NCI-H1694 (cell line): ENCODE results near the gene RAB44.

Experiments
- DNase-seq: peaks from one replicate; lab custom pipeline; 2025; lab: John Stamatoyannopoulos, UW

The RAB44 gene

DNA sequence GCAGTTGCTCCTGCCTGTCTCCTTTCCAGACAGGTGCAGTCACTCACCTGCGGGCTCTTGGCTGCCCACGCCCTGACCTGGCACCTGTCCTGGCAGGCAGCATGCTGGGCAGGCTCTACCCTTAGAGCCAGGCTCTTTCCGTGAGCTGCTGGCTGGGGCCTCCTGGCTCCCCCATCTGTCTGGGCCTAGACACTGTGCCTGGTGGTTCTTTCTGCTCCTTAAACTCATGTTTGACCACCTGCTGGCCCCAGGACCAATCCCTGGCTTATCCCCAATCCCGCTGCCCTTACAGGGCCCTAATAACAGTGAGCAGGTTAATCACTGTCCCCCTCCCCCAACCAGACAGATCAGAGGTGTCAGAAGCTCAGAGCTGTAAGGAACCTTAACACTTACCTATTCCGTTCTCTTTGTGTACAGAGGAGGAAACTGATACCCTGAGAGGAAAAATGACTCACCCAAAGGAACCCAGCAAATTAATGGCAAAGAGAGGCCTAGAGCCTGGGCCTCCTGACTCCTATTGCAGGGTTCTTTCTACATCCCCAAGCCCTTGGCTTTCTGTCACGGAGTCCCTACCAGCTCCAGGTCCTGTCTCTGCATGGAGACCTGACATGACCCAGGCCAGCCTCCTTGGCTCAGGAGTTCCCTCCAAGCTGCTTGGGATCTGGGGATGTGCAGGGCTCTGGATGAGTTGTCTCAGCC, 54.7 kb downstream of the RAB44 start:
- DNase-seq = no peak

DNA sequence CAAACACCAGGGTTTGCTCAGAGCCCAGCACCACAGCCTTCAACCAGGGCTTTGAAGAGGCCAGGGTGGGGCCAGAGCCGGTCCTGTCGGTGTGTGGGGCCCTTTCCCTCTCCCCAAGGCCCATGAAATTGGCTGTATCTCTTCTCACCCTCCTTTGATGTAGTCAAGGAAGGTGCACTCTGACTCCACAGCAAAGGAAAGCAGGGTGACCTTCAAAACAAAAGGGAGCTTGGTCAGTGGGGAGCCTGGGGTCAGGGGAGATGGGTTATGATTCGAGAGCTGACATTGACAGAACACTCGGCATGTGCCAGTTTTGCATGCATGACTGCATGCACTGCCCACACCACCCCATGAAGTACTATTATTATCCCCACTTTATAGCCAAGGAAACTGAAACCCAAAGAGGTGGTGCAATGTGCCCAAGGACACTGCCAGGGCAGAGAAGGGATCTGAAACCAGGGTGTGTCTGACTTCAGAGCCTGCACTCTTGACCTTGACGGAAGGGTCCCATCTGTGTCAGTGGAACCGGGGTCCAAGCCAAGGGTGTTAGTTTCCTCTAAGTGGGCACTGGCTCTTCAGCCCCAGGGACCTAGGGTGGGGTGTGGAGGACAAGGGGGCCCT, 55.4 kb downstream of the RAB44 start:
- DNase-seq = no peak

DNA sequence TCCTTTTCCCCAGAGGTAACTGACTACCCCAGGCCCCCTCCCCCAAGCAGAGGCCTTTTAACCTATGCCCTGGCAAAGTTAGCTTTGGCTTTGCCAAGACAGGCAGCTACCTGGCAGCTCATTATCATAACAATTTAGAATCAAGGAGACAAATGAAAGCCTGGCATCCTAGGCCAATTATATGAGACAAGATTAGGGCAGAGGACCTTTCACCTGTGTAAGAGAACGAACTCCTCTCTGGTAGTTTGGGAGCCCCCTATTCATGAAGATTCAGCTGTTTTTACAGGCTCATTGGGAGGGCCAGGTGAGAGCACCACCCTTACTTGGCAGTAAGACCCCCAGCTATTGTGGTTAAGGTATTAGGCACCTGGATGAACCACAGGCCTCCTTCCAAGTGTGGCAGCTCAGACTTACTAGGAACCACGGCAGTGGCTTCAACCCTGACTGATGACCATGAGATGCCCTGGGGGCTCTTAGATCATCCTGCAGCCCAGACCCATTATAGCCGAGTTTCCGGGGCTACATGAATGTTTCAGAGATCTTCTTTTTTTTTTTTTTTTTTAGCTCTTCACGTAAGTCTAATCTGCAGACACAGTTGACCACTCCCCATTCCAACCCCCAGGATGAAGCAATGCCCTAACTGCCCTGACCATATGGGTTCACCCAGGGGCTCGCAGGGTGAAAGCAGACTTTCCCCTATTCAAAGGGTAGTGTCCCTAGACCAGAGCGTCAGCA, 56.2 kb downstream of the RAB44 start:
- DNase-seq = no peak

DNA sequence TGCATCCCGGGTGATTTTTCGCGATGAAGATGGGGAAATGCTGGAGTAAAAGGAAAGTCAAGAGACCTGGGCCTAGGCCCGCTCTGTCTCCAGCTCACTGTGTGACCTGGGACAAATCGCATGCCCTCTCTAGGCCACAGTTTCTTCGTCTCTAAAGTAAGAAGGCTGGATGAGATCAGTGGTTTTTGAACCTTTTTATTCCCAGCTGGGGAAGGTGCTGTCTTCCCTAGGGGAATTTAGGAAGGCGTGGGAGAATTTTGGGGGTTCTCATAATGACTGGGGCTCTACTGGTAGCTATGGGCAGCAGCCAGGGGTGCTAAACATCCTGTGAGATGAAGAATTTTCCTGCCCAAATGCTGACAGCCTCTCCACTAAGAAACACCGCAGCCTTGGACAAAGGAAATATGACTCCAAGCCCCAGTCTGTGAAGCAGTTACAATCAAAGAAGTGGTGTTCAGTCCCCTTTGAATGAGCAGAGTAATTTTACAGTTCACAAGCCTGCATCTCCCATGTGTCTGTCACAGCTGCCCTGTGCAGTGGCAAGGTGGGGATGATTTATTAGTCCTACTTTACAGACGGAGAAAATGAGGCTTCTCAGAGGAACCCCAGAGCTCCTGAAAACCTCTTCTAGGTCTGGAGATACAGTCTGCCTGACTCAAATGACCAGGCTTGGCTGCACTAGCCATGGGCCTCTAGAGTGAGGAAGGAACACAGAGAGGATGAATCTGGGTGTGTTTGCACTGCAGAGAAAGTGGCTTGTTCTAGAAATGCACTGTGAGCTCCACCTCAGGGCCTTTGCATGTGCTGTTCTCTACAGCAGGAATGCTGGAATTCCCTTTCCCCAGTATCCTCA, 57.2 kb downstream of the RAB44 start:
- no peak for DNase-seq

DNA sequence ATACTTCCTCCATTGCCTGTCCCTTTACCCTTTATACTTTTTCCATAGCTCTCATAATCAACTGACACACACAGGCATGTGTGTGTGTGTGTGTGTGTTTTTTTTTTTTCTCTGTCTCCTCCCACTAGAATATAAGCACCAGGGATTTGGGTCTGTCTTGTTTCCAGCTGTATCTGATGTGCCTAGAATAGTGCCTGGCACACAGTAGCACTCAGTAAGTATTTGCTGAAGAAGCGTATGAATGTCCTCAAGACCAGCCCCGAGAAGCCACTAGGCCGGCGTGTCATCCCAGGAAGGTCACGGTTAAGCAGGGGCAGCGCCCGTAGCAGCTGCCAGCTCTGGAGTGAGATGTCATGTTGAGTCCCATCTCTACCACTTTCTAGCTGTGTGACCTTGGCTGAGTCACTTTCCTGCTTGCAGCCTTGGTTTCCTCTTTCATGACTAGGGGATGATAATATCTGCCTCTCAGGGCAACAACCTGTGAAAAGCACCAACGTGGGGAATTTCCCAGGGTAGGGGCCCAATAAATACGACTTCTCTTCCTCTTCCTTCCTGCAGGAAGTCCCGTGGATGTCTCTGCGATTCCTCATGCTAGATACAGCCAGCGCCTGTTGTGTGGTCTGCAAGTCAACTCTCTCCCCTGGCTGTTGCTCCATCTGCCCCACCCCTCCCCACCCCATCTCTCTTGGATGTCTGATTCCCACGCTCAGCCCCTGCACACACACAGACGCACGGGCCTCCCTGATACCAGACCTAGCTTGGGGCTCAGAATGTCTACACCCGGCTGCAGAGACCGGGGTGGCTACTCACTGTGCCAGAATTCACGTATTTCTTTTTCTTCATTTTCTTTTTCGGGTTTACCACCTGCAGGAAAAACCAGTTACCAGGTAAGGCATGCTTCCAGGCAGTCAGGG, 58.1 kb downstream of the RAB44 start:
- DNase-seq = no peak

DNA sequence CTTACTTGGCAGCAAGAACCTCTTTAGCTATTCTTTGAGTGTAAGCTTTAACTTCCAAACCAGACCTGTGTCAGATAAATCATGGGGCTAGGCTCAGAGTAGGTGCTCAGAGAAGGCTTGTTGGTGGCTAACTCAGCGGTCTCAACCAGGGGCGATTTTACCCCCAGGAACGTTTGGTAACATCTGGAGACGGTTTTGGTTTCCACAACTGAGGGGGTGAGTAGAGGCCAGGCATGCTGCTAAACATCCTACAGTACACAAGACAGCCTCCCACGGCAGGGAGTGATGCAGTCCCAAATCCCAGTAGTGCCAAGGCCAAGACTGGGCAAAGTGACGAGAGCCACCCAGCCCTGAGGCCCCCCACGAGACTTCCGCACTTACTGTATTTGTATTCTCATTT, 59.2 kb downstream of the RAB44 start:
- no peak for DNase-seq

DNA sequence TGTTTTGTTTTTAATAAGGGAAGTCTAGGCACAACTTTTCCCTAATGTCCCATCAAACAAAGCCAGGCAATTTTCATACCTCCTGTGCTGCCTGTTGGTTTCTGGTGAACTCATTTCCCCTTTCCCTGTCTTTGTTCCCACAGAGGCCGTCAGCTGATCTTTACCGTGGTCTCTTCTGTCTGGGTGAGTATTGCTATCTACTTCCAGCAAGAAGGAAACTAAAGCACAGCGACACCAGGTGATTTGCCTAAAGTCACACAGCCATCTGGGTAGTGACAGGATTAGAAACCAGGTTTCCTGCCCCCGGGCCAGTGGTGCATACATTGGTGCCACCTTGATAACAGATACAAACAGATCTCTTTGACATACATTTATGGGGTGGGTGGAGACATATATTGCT, 59.6 kb downstream of the RAB44 start:
- DNase-seq = no peak

DNA sequence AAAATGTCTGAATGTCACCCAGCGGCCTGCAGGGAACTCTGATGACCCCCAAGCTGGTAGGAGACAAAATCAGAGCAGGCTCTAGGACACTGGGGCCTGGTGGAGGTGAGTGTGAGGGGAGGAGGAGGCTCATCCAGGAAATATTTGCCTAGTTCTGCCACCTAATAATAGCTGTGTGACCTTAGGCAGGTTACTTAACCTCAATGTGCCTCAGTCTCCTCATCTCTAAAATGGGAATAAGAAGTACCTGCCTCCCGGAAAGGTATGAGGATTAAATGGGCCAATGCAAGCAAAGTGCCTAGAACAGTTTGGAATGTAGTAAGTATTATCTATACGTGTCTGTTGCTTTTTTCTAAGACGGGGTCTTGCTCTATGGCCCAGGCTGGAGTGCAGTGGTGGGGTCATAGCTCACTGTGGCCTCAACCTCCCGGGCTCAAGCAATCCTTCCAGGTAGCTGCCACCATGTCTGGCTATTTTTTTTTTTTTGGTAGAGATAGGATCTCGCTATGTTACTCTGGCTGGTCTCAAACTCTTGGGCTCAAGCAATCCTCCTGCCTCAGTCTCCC, 60.4 kb downstream of the RAB44 start:
- DNase-seq = no peak

DNA sequence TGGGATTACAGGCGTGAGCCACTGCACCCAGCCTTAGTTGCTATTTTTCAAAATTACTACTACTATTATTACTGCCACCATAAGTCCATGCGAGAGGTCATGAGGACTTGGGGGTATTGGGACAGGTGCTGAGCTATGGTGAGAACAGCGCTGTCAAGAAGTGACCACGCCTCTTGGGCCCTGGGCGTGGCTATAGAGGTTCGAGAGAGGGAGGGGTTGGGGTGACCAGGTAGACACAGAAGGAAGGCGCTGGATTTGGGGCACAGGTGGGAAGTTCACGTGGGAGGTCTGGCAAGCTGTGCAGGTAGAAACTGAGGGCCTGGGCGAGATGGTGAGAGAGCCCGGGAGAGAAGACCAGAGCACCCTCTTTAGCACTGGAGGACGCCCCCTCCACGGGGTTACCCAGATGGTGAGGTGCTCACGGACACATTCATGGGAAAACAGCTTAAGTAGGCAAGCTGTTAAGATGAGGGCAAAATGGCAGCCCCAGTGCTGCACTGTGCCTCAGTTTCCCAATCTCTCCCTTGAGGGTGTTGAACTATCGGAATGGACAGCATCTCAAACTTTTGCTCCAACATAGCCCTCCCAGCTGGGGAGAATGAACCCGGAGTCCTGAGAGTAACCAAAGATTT, 61.0 kb downstream of the RAB44 start:
- no peak for DNase-seq

DNA sequence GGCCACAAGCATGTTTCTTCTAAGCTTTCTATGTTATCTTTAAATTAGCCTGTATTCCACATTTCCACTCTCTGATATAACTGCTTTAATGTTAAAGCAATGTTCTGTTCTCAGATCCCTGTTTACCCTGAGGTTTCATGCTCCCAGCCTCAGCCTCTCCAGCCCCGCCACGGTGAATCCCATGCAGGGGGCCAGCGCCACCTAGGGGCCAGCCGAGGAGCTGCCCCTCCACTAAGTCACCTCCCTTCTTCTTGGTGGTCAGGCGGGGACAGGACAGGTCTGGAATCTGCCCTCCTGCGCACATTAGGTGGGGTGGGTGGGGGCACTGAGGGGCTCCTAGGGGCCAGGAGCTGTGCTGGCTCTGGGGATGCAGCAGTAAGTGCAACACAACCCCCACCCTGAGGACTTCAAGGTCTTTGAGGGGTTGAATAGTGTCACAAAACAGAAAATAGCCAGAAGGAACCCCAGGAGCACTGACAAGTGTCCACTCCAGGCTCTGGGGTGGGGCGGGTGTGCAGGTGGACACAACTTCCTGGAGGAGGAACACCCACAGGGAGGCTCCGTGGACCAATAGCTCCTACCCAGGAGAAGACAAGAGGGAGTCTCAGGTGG, 61.6 kb downstream of the RAB44 start:
- peak; percentile 63 for DNase-seq

DNA sequence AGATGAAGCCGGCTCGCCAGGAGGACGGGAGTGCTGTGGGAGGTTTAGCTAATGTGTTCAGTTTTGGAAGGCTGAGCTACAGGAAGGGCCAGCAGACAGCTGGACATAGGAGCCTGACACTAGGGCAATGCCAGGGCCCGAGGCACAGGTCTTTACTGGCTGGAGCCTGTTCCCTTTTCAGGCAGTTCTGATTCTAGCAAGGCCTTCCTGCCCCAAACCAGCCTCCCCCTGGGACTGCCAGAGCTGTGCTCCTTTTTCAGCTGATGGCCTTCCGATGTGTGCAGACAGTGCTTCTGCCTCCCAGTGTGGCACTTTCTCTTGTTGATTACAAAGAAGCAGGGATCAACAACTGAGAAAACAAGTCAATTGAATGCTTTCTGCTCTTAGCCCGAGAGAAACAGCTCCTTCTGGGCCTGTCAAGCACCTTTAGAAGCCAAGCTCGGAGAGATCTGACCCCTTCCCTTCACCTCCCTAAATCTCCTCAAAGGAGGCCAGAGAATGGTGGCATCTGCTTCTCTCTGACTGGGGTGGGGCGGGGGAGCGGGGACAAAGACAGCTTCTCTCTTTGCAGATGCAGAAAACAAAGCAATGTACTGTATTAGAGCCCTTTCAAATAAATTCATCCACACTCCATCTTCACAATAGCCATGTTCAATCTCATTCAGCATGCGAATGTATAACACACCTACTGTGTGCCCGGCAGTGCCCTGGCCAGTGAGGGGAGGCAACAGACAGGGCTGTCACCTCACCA, 63.2 kb downstream of the RAB44 start:
- no peak for DNase-seq

DNA sequence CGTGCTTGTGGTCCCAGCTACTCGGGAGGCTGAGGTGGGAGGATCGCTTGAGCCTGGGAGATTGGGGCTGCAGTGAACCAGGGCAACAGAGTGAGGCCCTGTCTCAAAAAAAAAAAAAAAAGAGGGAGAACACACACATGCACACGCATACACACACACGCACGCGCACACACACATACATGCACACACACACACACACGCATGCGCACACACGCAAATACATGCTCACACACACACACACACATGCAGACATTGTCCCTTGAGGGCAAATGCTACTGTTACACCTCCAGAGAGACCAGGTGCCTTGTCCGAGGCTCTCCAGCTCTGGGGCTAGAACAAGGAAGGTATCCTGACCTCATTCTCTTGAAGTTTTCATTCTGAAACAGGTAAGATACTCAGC, 64.5 kb downstream of the RAB44 start:
- DNase-seq = no peak

DNA sequence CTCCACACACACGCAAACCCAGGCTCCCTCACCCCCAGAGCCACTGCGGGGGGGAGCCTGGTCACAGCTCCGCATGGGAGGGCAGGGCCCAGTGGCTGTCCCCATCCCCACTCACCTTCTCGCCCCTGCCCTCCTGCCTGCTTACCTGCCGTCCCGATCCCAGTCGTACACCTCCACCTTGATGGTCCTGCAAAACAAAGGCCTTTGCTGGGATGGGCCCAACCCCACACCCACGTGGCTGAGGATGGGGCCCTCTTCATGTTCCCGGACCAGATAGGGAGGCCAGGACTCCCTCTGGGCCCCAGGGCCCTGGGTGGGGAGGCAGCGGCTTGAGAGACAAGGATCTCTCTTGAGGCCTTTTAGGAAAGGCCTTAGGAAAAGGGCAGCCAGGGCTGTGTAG, 67.6 kb downstream of the RAB44 start:
- no peak for DNase-seq

DNA sequence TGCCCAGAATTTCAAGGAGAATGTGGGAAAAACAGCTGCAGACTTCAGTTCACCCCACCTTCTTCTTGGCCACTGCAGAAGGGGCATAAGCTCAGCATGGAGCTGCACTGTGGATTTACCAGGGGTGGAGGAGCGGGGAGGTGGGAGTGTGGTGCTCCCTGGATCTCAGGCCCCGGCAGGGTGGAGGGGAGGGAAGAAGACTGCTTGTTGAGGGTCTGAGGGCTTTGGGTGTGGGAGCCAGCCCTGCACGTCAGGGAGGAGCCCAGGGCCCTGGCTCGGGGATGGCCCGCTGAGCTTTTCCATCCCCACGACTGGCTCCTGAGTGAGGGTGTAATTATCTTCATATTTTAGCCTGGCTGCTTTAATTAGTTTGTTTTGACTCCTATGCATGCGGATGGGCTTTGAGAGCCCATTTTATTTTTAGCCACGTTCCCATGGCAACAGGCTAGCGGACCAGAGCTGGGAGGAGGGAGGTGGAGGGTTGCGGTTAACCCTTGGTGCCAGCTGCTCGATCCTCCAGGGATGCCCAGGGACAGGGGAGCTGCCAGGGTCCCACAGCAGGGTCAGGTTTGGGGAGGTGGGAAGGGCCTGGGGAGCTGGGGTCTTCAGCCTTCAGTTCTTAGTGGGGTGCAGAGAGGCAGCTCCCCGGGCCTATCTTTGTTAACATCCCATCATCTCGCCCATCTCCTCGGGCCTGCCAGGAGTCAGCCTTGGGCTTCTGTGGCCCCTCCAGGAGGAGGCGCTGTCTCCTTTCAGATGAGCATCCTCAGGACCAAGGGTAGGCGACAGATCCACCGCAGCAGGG, 68.2 kb downstream of the RAB44 start:
- peak; percentile 77 for DNase-seq

DNA sequence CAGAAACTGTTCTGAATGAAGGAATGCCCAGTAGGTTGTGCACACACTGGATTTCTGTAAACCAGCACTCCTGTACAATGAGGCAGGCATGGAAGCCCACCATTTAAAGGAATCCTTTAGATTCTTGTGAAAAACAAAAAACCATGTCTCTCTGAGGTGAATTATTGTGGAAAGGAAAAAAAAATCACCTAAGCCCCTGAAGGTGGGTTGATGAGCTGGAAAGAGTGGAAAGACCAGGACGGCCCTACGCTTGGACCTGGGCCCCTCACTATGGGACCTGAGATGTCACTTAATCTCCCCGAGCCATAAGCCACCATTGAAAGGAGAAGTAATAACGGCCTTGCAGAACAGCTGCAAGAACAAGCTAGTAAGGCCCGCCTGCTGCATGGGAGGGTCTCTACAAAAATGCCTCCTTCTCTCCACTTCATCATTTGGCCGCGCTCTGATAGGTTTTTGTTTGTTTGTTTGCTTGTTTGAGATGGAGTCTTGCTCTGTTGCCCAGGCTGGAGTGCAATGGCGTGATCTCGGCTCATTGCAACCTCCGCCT, 68.8 kb downstream of the RAB44 start:
- no peak for DNase-seq

DNA sequence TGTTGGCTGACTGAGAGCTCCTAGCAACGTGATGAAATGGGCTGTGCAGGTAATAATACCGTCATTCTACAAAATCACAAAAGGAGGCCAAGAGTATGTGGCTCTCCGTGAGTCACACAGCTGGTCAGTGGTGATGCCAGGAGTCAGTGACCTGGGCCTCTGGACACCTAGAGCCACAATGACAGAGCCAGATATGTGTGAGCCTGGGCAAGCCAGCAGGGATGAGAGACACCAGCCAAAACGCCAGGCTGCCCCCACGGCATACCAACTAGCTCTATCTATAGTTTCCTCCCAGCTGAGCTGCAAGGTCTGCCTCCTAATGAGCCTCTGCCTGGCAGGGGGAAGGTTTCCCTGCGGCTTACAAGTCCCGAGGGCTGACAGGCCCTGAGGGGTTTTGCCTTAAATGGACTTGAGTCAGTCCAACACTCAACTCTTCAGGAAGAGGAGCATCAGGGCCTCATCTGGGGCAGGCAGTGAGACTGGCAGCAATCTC, 71.6 kb downstream of the RAB44 start:
- DNase-seq = peak; percentile 9

DNA sequence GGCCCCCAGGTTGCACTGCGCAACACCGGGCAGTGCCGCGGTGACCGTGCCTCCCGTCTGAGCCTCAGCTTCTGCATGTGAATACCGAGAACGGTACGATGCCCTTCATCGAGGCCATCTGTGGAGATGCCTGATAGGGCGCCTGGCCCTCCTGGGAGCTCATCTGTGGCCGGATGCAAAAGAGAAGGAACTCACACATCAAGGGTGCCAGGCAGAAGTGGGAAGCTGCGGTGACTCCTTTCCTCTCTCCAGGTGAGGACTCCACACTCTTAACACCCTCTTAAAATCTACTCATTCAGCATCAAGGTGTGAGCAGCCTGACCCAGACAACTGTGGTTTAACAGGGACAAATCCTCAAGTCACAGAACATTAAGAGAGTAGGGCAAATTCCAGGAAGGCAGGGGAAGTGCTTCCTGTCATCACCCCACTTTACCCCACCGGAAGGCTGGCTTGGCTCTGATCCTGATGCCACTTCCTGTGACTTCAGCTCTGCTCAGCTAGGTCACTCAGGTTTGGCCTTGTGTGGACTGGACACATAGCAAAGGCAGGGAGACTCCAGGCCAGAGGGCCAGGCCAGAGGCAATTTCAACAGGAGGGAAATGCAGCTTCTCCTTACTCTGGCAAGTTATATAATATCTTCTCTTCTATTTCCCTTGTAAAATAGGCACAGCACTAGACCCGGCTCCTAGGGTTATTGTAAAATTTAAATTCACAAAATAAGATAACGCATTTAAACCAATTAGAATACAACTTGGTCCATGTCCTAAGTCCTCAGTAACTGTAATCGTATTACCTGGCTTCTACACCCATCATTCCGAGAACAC, 72.3 kb downstream of the RAB44 start:
- no peak for DNase-seq
